Spleen (tissue), 11 donors: ENCODE data around the gene UTS2B. TPM values are rescaled to one million over a fixed set of nuclear protein-coding genes. Genes with fewer than 3 reads are reported as not detected.

ENCODE experiments used
- DNase-seq: peaks from one replicate; pipeline ENCODE4 v3.0.0-alpha.2; 2020
- H3K27ac ChIP-seq, 8 donors: fragments of 200-600 bp; sonication (generic) in 7 of 8; 1 replicate in 4 of 8; 2 replicates in 4 of 8; pipeline versions ENCODE4 v1.5.0 to v1.8.0; 2016 to 2021; ENCODE audit warnings: inconsistent platforms in 4 of 8, mild to moderate bottlenecking in 4 of 8, moderate library complexity in 1 of 8
- H3K27me3 ChIP-seq, 7 donors: fragments of 200-600 bp; sonication (generic) in 6 of 7; replicated peaks in 1 of 7; 1 replicate in 4 of 7; 2 replicates in 3 of 7; pipeline versions ENCODE4 v1.5.0 to v1.8.0; 2016 to 2021; ENCODE audit warnings: inconsistent platforms in 3 of 7, mild to moderate bottlenecking in 1 of 7
- H3K36me3 ChIP-seq, 6 donors: fragments of 200-600 bp; sonication (generic) in 5 of 6; 1 replicate in 4 of 6; 2 replicates in 2 of 6; pipeline versions ENCODE4 v1.5.0 to v1.8.0; 2016 to 2021; ENCODE audit warnings: inconsistent platforms in 2 of 6
- H3K4me1 ChIP-seq, 6 donors: fragments of 200-600 bp; sonication (generic) in 5 of 6; 1 replicate in 3 of 6; 2 replicates in 3 of 6; pipeline versions ENCODE4 v1.5.0 to v1.8.0; 2016 to 2021; ENCODE audit warnings: inconsistent platforms in 3 of 6
- H3K4me3 ChIP-seq, 8 donors: fragments of 200-600 bp; sonication (generic) in 7 of 8; 1 replicate in 4 of 8; 2 replicates in 4 of 8; pipeline versions ENCODE4 v1.5.0 to v1.8.0; 2016 to 2021; ENCODE audit warnings: inconsistent platforms in 4 of 8, mild to moderate bottlenecking in 4 of 8, moderate library complexity in 2 of 8
- H3K9me3 ChIP-seq, 8 donors: fragments of 200-600 bp; sonication (generic) in 7 of 8; 1 replicate in 4 of 8; 2 replicates in 4 of 8; pipeline versions ENCODE4 v1.5.0 to v1.8.0; 2016 to 2021; ENCODE audit warnings: inconsistent platforms in 4 of 8
- CTCF ChIP-seq, 11 experiments: fragments of 200-600 bp in 7 of 11; fragments of 450-650 bp in 4 of 11; sonication (generic) in 4 of 11; IDR thresholded peaks in 8 of 11; conservative IDR thresholded peaks in 3 of 11; 1 replicate in 7 of 11; 2 replicates in 4 of 11; pipeline versions ENCODE4 v1.4.0 to v1.8.0; 2016 to 2021; ENCODE audit warnings: antibody characterized with exemption in 11 of 11, inconsistent platforms in 4 of 11, mild to moderate bottlenecking in 1 of 11
- POLR2A ChIP-seq, 3 donors: fragments of 450-650 bp; IDR thresholded peaks; one replicate each; pipeline ENCODE4 v1.5.1; 2017; ENCODE audit warnings: antibody characterized with exemption in 3 of 3, mild to moderate bottlenecking in 1 of 3
- POLR2AphosphoS5 ChIP-seq, 3 donors: sonication (generic); formaldehyde crosslinking; IDR thresholded peaks; one replicate each; pipeline ENCODE4 v1.5.1; 2017; ENCODE audit warnings: antibody characterized with exemption in 3 of 3
- WGBS, 5 donors: extraction: QIAGEN DNeasy Blood & Tissue Kit in 3 of 5; methylation state at CpG; one replicate each; pipeline versions ENCODE4 v1.1.5 to v1.1.7; 2013 to 2018; 5-methylcytosine and 5-hydroxymethylcytosine counted together
- intact Hi-C: fragments of 100-400 bp; cut with DNase I; formaldehyde crosslinking; loops from one replicate; pipeline ENCODE4 v1.15.0; 2023; ENCODE audit warnings: low total_unique reads
- polyA plus RNA-seq, 3 donors: library from polyadenylated mRNA; stranded (reverse); fragments of 200-250 nt; gene quantifications; one replicate each; pipeline ENCODE4 v1.2.1, GENCODE V29; 2013
- total RNA-seq, 7 donors: library from RNA; depleted of rRNA in 3 of 7; stranded (reverse); fragments of >200 nt in 3 of 7; fragmentation: NEBNext Ultra II Directional in 4 of 7; extraction: Animal tissue kit (Norgen Biotek cat#: 25700) in 4 of 7; gene quantifications; one replicate each; pipeline versions ENCODE4 v1.1.0 to v1.2.1, GENCODE V29; 2016 to 2021
- donor health status: healthy with polysubstance abuse.
- donor health status: DM: no; HTN: no; CAD: no; lungs with moderate emphysema.
- donor health status: DM: no; HTN: no; CAD: no.
- donor health status: Bipolar disorder and iron deficiency.
- donor health status: healthy.
- donor health status: DM: no; HTN: no; CAD: no.
- donor health status: DM: yes; HTN: yes; CAD: no.

Gene UTS2B
- total and polyA plus RNA-seq, 10 donors, result 0.20 to 3.2 (median 0.54) TPM; not detected in 1

GRCh38 chr3:191269289-191270085 is 60.8 kb downstream of the UTS2B start:
- intact Hi-C loops, result no loop called here
- Histone ChIP-seq H3K4me3 (no peak overlapping the region), H3K27ac (peak overlapping the region in 6 of 8 donors; percentile 34 to 72 (median 52)), H3K36me3 (no peaks in the 10 kb centered on the region), H3K4me1 (peaks cover 0 to 25% (median 2%) of the 10 kb centered on the region in 6 donors), H3K9me3 (no peaks in the 10 kb centered on the region), H3K27me3 (no peaks in the 10 kb centered on the region)
- no peak for DNase-seq
- TF ChIP-seq CTCF (IDR thresholded peaks at IDR 0.05 in 8 of 11, conservative IDR thresholded peaks at IDR 0.05 in 3 of 11) (no peak), POLR2A (IDR thresholded peaks at IDR 0.05) (no peak), POLR2AphosphoS5 (IDR thresholded peaks at IDR 0.05) (no peak)
- 54 to 65% (median 58%) methylated on average over 5 of the region's 5 CpGs for WGBS, 5 donors

GRCh38 chr3:191268737-191269136 is 61.6 kb downstream of the UTS2B start:
- Histone ChIP-seq H3K27me3 (no peaks in the 10 kb centered on the region), H3K36me3 (no peaks in the 10 kb centered on the region), H3K27ac (peak overlapping the region in 6 of 8 donors; percentile 34 to 72 (median 52)), H3K9me3 (no peaks in the 10 kb centered on the region), H3K4me3 (no peak overlapping the region), H3K4me1 (peaks cover 4 to 33% (median 6%) of the 10 kb centered on the region in 6 donors)
- DNase-seq, result no peak
- intact Hi-C loops, result no loop called here
- TF ChIP-seq POLR2AphosphoS5 (IDR thresholded peaks at IDR 0.05) (no peak), CTCF (IDR thresholded peaks at IDR 0.05 in 8 of 11, conservative IDR thresholded peaks at IDR 0.05 in 3 of 11) (no peak), POLR2A (IDR thresholded peaks at IDR 0.05) (no peak)

- no peak for TF ChIP-seq POLR2AphosphoS5 (IDR thresholded peaks at IDR 0.05)
- TF ChIP-seq POLR2A (IDR thresholded peaks at IDR 0.05), result no peak
- no peak for TF ChIP-seq CTCF (IDR thresholded peaks at IDR 0.05 in 8 of 11, conservative IDR thresholded peaks at IDR 0.05 in 3 of 11)
These were observed 66.5 kb downstream of the UTS2B start for GRCh38 chr3:191263850-191264249.

GRCh38 chr3:191263365-191263764 is 67.0 kb downstream of the UTS2B start:
- Histone ChIP-seq H3K4me3 (peak overlapping the region in 1 of 8 donors; percentile 6), H3K27ac (peak overlapping the region; percentile 0 to 71 (median 48)), H3K9me3 (no peaks in the 10 kb centered on the region), H3K27me3 (no peaks in the 10 kb centered on the region), H3K4me1 (peaks cover 9 to 37% (median 23%) of the 10 kb centered on the region in 6 donors), H3K36me3 (no peaks in the 10 kb centered on the region)
- TF ChIP-seq POLR2A (IDR thresholded peaks at IDR 0.05) (no peak), CTCF (IDR thresholded peaks at IDR 0.05 in 8 of 11, conservative IDR thresholded peaks at IDR 0.05 in 3 of 11) (no peak), POLR2AphosphoS5 (IDR thresholded peaks at IDR 0.05) (no peak)
- intact Hi-C loops, result no loop called here
- DNase-seq, result no peak

More at GRCh38 chr3:191263850-191264249, 66.5 kb downstream of the UTS2B start:
- peak overlapping the region in 1 of 8 donors; percentile 6 for H3K4me3 ChIP-seq
- intact Hi-C loops, result no loop called here
- H3K36me3 ChIP-seq, result no peaks in the 10 kb centered on the region
- no peaks in the 10 kb centered on the region for H3K27me3 ChIP-seq
- H3K27ac ChIP-seq, result peak overlapping the region in 6 of 8 donors; percentile 46 to 71 (median 56)
- peaks cover 9 to 37% (median 21%) of the 10 kb centered on the region in 6 donors for H3K4me1 ChIP-seq
- WGBS, 5 donors, result 38 to 53% (median 47%) methylated on average over 3 of the region's 3 CpGs
- no peaks in the 10 kb centered on the region for H3K9me3 ChIP-seq
- no peak for DNase-seq
